ENCODE measurements around the gene STT3B.

STT3B gene

DNA sequence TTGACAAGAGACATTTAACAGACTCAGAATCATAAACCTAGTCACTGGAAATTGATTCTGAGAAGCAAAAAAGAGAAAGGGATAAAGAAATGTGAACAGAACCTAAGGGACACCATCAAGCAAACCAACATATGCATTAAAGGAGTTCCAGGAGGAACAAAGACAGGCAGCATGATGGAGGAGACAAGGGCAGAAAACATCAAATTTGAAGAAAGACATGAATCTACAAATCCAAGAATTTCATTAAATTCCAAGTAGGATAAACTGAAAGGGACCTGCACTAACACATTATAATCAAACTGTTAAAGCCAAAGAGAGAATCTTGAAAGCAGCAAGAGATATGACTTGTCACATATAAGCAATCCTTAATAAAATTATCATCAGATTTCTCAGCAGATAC lies 122.3 kb downstream of the STT3B start:
- FAIRE-seq, result no peak

DNA sequence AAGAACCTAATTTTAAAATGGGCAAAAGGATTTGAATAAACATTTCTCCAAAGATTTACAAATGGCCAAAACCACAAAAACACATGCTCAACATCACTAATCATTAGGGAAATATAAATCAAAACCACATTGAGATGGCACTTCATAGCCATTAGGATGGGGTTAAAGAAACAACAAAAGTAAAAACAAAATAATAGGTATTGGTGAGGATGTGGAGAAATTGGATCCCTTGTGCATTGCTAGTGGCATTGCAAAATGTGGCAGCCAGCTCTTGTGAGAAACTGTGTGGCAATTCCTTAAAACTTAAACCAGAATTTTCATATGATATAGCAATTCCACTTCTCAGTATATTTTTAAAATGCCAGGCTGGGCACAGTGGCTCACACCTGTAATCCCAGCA lies 126.5 kb downstream of the STT3B start:
- no peak for FAIRE-seq

GRCh38 chr3:31661286-31661685 lies 128.6 kb downstream of the STT3B start:
- FAIRE-seq, result no peak

DNA sequence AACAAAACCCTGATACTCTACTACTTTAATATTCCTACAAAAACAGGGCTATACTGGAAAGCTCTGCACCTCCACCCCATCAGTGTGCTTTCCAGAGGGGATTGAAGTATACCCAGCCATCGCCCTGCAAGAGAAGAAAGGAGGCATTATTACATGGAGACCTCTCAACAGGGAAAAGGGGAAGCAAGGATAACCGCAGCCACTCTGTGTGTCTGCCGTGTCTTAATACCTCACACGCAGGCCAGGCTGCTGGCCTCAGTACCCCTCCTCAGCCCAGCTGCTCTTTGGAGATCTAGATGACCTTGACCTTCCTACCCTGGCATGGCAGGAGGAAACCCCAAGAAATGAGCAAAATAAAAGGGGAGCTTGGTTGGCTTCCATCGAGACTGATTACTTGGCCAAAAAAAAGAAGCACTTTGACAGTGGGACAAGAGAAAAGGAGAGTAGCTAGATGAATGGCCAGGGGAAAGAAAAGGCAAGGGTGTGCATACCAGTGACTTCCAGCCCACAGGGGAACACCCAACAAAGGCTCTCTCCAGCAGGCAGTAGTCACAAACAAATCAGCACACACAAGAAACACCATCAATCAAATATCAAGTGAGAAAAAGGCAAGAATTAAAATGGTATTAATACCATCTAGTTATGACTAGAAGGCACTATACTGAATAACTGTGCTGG lies 129.4 kb downstream of the STT3B start:
- FAIRE-seq, result no peak

DNA sequence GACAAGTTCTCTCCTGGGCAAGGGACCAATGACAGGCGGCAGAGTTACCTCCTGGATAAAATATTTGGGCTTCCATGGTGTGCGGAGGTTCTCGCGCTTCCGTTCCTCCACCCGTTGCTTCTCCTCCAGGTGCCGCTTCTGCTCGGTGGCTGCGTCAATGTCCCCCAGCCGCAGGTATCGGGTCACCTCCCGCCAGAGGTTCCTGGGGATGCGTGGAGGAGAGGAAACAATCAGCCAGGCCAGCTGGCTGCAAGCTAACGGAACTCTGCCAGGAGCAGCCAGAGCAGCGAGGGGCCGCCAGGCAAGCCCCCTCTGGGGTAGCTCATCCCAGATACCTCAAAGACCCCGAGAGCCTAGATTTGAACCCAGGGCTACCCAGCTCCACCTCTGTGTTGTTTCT lies 131.3 kb downstream of the STT3B start:
- no peak for FAIRE-seq

GRCh38 chr3:31667582-31667981 lies 134.9 kb downstream of the STT3B start:
- FAIRE-seq, result no peak

DNA sequence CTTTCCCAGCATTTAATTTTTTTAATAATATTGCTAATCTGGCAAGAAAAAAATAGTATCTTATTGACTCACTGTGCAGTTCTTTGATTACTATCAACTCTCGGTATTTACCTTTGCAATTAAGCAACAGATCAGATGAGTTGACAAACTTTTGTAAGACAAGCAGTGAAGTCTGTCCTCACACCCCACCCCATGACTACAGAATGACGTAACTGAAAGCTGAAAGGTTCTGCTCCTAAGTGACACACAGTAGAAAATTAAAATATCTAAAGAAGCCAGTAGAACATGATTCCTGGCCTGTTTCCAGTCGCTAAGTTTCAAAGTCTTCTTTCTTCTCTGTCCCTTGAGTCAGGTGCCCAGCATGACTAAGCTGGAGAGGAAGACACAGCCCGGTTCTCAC lies 135.5 kb downstream of the STT3B start:
- no peak for FAIRE-seq

GRCh38 chr3:31670136-31670535 lies 137.4 kb downstream of the STT3B start:
- FAIRE-seq, result no peak

GRCh38 chr3:31670722-31671121 lies 138.0 kb downstream of the STT3B start:
- FAIRE-seq, result no peak

DNA sequence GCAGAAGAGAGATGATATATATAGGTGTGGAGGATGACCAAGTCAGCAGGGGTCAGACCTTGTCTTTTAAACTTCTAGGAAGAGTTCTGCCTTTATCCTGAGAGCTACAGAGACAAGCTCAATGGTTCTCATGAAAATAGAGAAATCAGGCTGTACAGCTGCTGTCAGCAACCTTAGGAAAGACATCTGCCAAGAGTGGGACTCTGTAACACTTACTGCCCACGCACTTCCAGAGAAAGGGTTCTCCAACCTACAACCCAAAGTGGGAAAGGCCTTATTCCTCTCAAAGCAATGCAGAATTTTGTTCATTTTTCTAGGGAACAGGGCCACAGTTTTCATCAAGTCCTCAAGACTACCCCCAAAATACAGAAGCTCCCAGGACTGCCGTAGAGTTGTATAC lies 138.7 kb downstream of the STT3B start:
- no peak for FAIRE-seq

GRCh38 chr3:31671976-31672375 lies 139.3 kb downstream of the STT3B start:
- no peak for FAIRE-seq

GRCh38 chr3:31673950-31674349 lies 141.2 kb downstream of the STT3B start:
- no peak for FAIRE-seq

DNA sequence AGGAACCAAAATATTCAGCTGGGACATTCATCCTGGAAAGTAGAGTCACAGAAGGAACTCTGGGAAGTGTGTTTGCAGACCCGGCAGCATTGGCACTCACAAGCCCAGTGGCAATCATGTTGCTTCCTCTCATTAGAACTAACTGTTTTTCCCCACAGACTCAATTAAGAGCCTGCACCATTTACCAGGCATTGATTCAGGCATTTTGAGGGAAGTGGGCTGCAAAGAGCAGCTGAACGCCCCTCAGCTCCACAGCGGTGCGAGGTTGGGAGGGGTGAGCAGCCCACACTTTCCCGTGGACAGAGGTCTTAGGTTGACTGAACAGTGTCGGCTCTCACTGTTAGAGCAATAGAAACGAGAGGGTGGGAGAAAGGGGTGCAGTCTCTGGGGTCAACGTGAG lies 143.8 kb downstream of the STT3B start:
- no peak for FAIRE-seq

DNA sequence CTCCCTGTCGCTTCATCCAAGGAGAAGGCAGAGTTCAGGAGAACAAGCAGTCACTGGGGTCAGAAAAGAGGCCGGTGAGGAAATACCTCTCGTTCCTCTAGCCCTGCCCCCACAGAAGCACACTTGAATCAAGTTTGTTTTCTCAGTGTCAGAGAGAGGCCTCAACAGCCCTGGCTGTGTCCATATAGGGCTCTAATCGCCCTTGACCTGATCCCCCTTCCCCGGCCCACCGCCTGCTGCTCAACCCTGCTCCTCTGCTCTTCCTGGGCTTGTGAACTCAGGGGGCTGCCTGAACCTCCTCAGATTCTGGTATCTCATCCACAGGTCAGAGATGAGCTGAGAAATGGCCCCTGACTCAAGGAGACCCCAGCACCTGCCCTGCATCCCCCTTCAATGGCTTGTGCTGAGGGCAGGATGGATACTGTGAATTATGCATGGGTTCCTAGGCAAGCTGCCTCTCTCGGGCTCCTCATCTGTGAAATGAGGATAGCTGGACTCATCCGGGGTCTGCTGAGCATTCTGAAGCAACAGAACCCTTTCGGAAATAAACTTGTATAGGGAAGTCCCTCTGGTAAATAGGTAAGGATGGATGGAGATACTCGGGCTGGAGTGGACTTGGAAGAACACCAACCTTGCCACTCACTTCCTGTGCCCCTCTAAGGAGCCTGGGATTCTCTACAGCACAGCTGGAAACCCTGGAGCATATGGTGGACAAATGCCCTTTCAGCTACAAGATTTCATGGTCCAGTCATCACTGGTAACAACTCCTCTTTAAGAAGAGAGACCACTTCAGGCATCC lies 147.5 kb downstream of the STT3B start:
- FAIRE-seq, result no peak
